Neuronal stem cell (in vitro differentiated cells): ENCODE measurements around the gene HDAC6.
"Not testable (repeated sequence)": the region's sequence is repeated elsewhere in the genome, so short reads cannot be mapped to it uniquely, and the experiment has no call there.

Experiments used
- DNase-seq: peaks from one replicate; pipeline ENCODE4 v3.0.0-alpha.2; 2013; ENCODE audit warnings: low spot score
- H2AFZ ChIP-seq: one replicate; pipeline ENCODE4 v1.6.1; 2013; ENCODE audit warnings: mild to moderate bottlenecking, low read length, inconsistent platforms
- H2AK5ac ChIP-seq: 2 replicates; pipeline ENCODE4 v1.6.1; 2013; ENCODE audit warnings: low read depth, mild to moderate bottlenecking, inconsistent platforms, low read length, moderate library complexity, mixed read lengths
- H2BK120ac ChIP-seq: 2 replicates; pipeline ENCODE4 v1.6.1; 2013; ENCODE audit warnings: low read depth, mild to moderate bottlenecking, inconsistent platforms, low read length, moderate library complexity, mixed read lengths
- H2BK12ac ChIP-seq: one replicate; pipeline ENCODE4 v1.6.1; 2013; ENCODE audit warnings: low read length, inconsistent platforms
- H2BK15ac ChIP-seq: 2 replicates; pipeline ENCODE4 v1.6.1; 2013; ENCODE audit warnings: mild to moderate bottlenecking, low read length, inconsistent platforms, mixed read lengths
- H2BK5ac ChIP-seq: one replicate; pipeline ENCODE4 v1.6.1; 2013; ENCODE audit warnings: inconsistent platforms, mild to moderate bottlenecking, low read length, moderate library complexity
- H3K14ac ChIP-seq: one replicate; pipeline ENCODE4 v1.6.1; 2013; ENCODE audit warnings: low read length, inconsistent platforms
- H3K18ac ChIP-seq: 2 replicates; pipeline ENCODE4 v1.6.1; 2013; ENCODE audit warnings: low read length, inconsistent platforms
- H3K23ac ChIP-seq: 2 replicates; pipeline ENCODE4 v1.6.1; 2013; ENCODE audit warnings: low read depth, mild to moderate bottlenecking, mixed read lengths, low read length, inconsistent platforms; ENCODE audit not compliant: poor library complexity
- H3K27ac ChIP-seq: replicated peaks from 3 replicates; pipeline ENCODE4 v1.5.1; 2013; ENCODE audit warnings: low read length, inconsistent platforms
- H3K27me3 ChIP-seq, 3 experiments: 2 replicates each; pipeline ENCODE4 v1.6.1; 2013; ENCODE audit warnings: low read length in 3 of 3, mild to moderate bottlenecking in 2 of 3, inconsistent platforms in 1 of 3, low read depth in 1 of 3, mixed read lengths in 1 of 3, moderate library complexity in 1 of 3; ENCODE audit not compliant: control insufficient read depth in 3 of 3, insufficient read depth in 3 of 3
- H3K36me3 ChIP-seq, 2 donors: replicated peaks in 1 of 2; 2 replicates each; pipeline ENCODE4 v1.6.1; 2013; ENCODE audit warnings: low read length in 2 of 2; ENCODE audit not compliant: control insufficient read depth in 2 of 2, insufficient read depth in 2 of 2
- H3K4ac ChIP-seq: 2 replicates; pipeline ENCODE4 v1.6.1; 2013; ENCODE audit warnings: inconsistent platforms, mild to moderate bottlenecking, low read length, moderate library complexity
- H3K4me1 ChIP-seq, 2 donors: 1 replicate in 1 of 2; 2 replicates in 1 of 2; pipeline ENCODE4 v1.6.1; 2013; ENCODE audit warnings: low read length in 2 of 2, low read depth in 1 of 2; ENCODE audit not compliant: control insufficient read depth in 2 of 2, insufficient read depth in 1 of 2
- H3K4me2 ChIP-seq: one replicate; pipeline ENCODE4 v1.6.1; 2013; ENCODE audit warnings: mild to moderate bottlenecking, low read length, inconsistent platforms; ENCODE audit not compliant: insufficient read depth, poor library complexity, severe bottlenecking
- H3K4me3 ChIP-seq, 2 donors: 2 replicates each; pipeline ENCODE4 v1.5.1; 2013; ENCODE audit warnings: low read length in 2 of 2, mild to moderate bottlenecking in 2 of 2, inconsistent platforms in 1 of 2, moderate library complexity in 1 of 2
- H3K79me1 ChIP-seq: one replicate; pipeline ENCODE4 v1.6.1; 2013; ENCODE audit warnings: low read depth, mild to moderate bottlenecking, inconsistent platforms, low read length, moderate library complexity
- H3K9ac ChIP-seq: one replicate; pipeline ENCODE4 v1.6.1; 2013; ENCODE audit warnings: mild to moderate bottlenecking, low read depth, low read length, inconsistent platforms; ENCODE audit not compliant: poor library complexity
- H3K9me3 ChIP-seq, 2 donors: replicated peaks in 1 of 2; 2 replicates each; pipeline versions ENCODE3 to v1.6.1; 2013; ENCODE audit warnings: low read length in 2 of 2, mild to moderate bottlenecking in 2 of 2, inconsistent platforms in 1 of 2, low read depth in 1 of 2, mixed read lengths in 1 of 2, moderate library complexity in 1 of 2; ENCODE audit not compliant: control insufficient read depth in 2 of 2, insufficient read depth in 1 of 2
- H4K8ac ChIP-seq: one replicate; pipeline ENCODE4 v1.6.1; 2013; ENCODE audit warnings: low read depth, mild to moderate bottlenecking, inconsistent platforms, low read length, moderate library complexity
- H4K91ac ChIP-seq: one replicate; pipeline ENCODE4 v1.6.1; 2013; ENCODE audit warnings: low read length, low read depth, mild to moderate bottlenecking, inconsistent platforms; ENCODE audit not compliant: poor library complexity
- WGBS, 2 donors: extraction: QIAGEN DNeasy Blood & Tissue Kit; methylation state at CpG; one replicate each; pipeline ENCODE4 v1.1.7; 2013; ENCODE audit warnings: missing lambda C conversion rate in 2 of 2, mixed read lengths in 1 of 2; ENCODE audit not compliant: insufficient read length in 2 of 2, insufficient replicate concordance in 1 of 2; ENCODE audit errors: extremely low coverage in 2 of 2; 5-methylcytosine and 5-hydroxymethylcytosine counted together

Gene HDAC6

GRCh38 chrX:48852857-48853256 is 51.0 kb downstream of the HDAC6 start:
- H3K27ac ChIP-seq, result no peak overlapping the region
- H3K9me3 ChIP-seq, result no peaks in the 10 kb centered on the region
- no peak overlapping the region for H3K4me2 ChIP-seq
- no peaks in the 10 kb centered on the region for H3K36me3 ChIP-seq
- peaks cover 0 to 3% (median 0%) of the 10 kb centered on the region in 3 experiments for H3K27me3 ChIP-seq
- no peaks in the 10 kb centered on the region for H3K79me1 ChIP-seq
- no peak overlapping the region for H3K23ac ChIP-seq
- H2BK15ac ChIP-seq, result no peak overlapping the region
- H3K4me1 ChIP-seq, result no peaks in the 10 kb centered on the region
- no peak overlapping the region for H3K9ac ChIP-seq
- H3K18ac ChIP-seq, result no peak overlapping the region
- H4K91ac ChIP-seq, result no peak overlapping the region
- no peak overlapping the region for H3K4me3 ChIP-seq
- no peak overlapping the region for H2AFZ ChIP-seq
- no peak overlapping the region for H2AK5ac ChIP-seq
- no peak overlapping the region for H3K4ac ChIP-seq
- H4K8ac ChIP-seq, result no peak overlapping the region
- no peak overlapping the region for H3K14ac ChIP-seq
- DNase-seq, result no peak
- H2BK5ac ChIP-seq, result no peak overlapping the region
- WGBS, 2 donors, result no CpG with 5 or more reads among the region's 7 CpGs
- no peak overlapping the region for H2BK120ac ChIP-seq
- H2BK12ac ChIP-seq, result no peak overlapping the region

DNA sequence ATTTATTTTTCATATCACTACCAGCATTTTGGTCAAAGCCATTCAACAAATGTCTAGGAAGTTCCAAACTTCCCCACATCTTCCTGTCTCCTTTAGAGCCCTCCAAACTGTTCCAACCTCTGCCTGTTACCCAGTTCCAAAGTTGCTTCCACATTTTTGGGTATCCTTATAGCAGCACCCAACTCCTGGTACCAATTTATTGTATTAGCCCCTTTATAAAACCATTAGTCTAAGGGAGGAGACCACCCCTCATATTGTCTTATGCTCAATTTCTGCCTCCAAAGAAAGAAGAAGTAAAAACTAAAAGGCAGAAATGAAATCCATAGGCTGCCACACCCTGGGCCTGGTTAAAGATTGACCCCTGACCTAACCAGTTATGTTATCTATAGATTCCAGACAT is 51.6 kb downstream of the HDAC6 start:
- H2BK15ac ChIP-seq, H2BK5ac ChIP-seq, H3K4me2 ChIP-seq, H3K9me3 ChIP-seq, H3K4me1 ChIP-seq, H3K27ac ChIP-seq, DNase-seq, H2BK12ac ChIP-seq, H3K79me1 ChIP-seq, H2BK120ac ChIP-seq, H4K8ac ChIP-seq, H3K4me3 ChIP-seq, H3K27me3 ChIP-seq, H3K23ac ChIP-seq, H3K9ac ChIP-seq, H3K14ac ChIP-seq, H3K4ac ChIP-seq, H2AK5ac ChIP-seq, H3K18ac ChIP-seq, H3K36me3 ChIP-seq, H4K91ac ChIP-seq, H2AFZ ChIP-seq: not testable (repeated sequence)

DNA sequence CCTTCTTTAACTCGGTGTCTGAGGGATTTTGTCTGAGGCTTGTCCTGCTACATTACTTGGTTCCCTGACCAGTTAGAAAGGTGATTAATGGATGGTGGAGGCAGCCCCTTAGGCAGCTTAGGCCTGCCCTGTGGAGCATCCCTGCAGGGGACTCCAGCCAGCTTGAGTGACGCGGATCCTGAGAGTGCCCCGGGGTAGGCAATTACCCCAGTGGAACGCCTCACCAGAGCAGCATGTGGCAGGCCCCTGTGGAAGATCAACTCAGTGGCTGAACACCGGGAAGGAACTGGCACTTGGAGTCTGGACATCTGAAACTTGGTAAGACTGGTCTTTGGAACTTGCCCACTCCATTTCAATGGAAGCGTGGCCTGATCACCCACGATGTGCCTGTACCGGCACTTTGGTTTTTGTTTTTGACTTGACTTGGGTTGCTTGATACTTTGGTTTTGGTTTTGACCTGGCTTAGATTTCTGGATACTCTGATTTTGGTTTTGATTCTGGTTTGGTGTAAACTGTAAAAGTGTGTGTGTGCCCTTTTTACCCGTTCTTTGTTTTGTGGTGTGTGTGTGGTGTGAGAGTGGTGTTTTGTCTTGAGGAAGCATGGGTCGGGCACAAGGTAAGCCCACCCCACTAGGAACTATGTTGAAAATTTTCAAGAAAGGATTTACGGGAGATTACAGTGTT is 52.4 kb downstream of the HDAC6 start:
- not testable (repeated sequence) for H3K4me3 ChIP-seq, H3K4me1 ChIP-seq, H2BK15ac ChIP-seq, H3K14ac ChIP-seq, H2AK5ac ChIP-seq, DNase-seq, H2BK120ac ChIP-seq, H3K4me2 ChIP-seq, H3K4ac ChIP-seq, H3K9ac ChIP-seq, H3K36me3 ChIP-seq, H3K27ac ChIP-seq, H4K8ac ChIP-seq, H2AFZ ChIP-seq, H3K23ac ChIP-seq, H4K91ac ChIP-seq, H3K79me1 ChIP-seq, H2BK5ac ChIP-seq, H2BK12ac ChIP-seq, H3K27me3 ChIP-seq, H3K9me3 ChIP-seq, H3K18ac ChIP-seq
- no CpG with 5 or more reads among the region's 12 CpGs for WGBS, 2 donors

DNA sequence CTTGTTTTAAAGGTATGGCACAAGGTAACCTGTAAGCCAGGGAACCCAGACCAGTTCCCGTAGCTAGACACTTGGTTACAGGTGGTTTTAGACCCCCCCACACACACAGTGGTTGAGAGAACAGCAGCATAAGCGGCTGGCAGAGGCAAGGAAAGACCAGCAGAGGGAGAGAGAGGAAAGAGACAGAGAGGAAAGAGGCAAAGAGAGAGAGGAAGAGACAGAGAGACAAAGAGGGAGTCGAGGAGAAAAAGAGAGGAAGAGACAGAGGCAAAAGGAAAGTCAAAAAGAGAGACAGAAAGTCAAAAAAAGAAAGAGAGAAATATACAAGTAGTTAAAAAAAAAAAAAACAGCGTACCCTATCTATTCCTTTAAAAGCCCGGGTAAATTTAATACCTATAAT is 53.0 kb downstream of the HDAC6 start:
- Histone ChIP-seq H2AK5ac (no peak overlapping the region), H4K8ac (no peak overlapping the region), H3K36me3 (no peaks in the 10 kb centered on the region), H3K4ac (no peak overlapping the region), H3K4me2 (no peak overlapping the region), H3K79me1 (no peaks in the 10 kb centered on the region), H3K18ac (no peak overlapping the region), H3K4me3 (no peak overlapping the region), H3K4me1 (no peaks in the 10 kb centered on the region), H3K27me3 (no peaks in the 10 kb centered on the region), H2BK5ac (no peak overlapping the region), H2AFZ (no peak overlapping the region), H3K23ac (no peak overlapping the region), H3K14ac (no peak overlapping the region), H3K27ac (no peak overlapping the region), H3K9me3 (no peaks in the 10 kb centered on the region), H2BK120ac (no peak overlapping the region), H2BK12ac (no peak overlapping the region), H4K91ac (no peak overlapping the region), H2BK15ac (no peak overlapping the region), H3K9ac (no peak overlapping the region)
- DNase-seq, result no peak
- WGBS, 2 donors, result no CpG with 5 or more reads among the region's 5 CpGs
